Activated naive CD8-positive, alpha-beta T cell treated with anti-CD3 and anti-CD28 coated beads, Interleukin-2, amount 50 U/mL, for 24 hours (primary cell): ENCODE measurements around the gene FLNB.

Experiments used
- ATAC-seq: fragments of 150-1000 bp; cut with Tn5 transposase; one replicate; pipeline ENCODE4 v1.10.0; 2021
- DNase-seq: peaks from one replicate; pipeline ENCODE4 v3.0.0; 2021
- H3K27ac Mint-ChIP-seq: one replicate; pipeline ENCODE4 v1.8.0; 2021; ENCODE audit warnings: mild to moderate bottlenecking, mixed read lengths
- H3K27me3 Mint-ChIP-seq: one replicate; pipeline ENCODE4 v1.8.0; 2021; ENCODE audit warnings: mixed read lengths
- H3K36me3 Mint-ChIP-seq: one replicate; pipeline ENCODE4 v1.8.0; 2021; ENCODE audit warnings: low read depth, mixed read lengths
- H3K4me1 Mint-ChIP-seq: one replicate; pipeline ENCODE4 v1.8.0; 2021; ENCODE audit warnings: mixed read lengths
- H3K4me3 Mint-ChIP-seq: one replicate; pipeline ENCODE4 v1.8.0; 2021; ENCODE audit warnings: mild to moderate bottlenecking, moderate library complexity, mixed read lengths
- H3K9me3 Mint-ChIP-seq: one replicate; pipeline ENCODE4 v1.8.0; 2021; ENCODE audit warnings: mixed read lengths

The FLNB gene

DNA sequence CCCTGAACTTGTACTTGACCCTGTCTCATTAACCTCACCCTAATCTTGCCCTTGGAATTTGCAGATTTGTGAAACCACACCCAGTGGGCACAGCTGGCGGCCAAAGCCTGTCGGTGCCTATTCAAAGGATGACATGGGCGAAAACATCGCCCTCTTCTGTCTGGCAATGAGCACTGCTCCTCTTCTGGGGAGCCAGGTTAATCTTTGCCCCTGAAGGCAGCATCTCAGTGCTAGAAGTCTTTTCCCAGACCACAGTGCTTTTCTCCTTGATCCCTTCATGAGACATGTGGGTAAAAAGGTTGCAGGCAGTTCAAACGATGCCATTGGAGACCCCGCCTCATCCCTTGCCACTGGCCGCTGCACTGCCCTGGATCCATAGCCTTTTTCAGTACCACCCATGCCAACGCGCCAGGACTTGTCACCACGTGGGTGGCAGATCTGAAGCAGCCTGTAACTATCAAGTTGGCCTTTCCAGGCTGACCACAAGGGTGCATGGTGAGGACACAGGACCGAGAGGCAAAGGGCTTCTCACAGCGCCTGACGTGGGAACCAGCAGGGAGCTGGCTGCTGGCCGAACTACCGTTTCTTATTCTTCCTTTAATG, 209.1 kb downstream of the FLNB start:
- Mint-ChIP-seq H3K36me3 (no peaks in the 10 kb centered on the region), H3K27me3 (no peaks in the 10 kb centered on the region), H3K27ac (no peak overlapping the region), H3K9me3 (no peaks in the 10 kb centered on the region), H3K4me3 (peak overlapping the region; percentile 27), H3K4me1 (peaks cover 45% of the 10 kb centered on the region)
- peak; percentile 60 for DNase-seq
- ATAC-seq, result peak; percentile 25

DNA sequence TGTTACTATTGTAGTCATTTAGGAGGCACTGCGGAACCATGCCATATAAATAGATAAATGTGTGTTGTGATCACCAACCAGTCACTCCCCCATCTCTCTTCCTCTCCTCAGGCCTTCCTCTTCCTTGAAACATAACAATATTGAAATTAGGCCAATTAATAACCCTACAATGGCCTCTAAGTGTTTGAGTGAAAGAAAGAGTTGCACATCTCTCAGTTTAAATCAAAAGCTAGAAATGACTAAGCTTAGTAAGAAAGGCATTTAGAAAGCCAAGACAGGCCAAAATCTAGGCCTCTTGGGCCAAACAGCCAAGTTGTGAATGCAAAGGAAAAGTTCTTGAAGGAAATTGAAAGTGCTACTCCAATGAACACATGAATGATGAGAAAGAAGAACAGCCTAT, 210.7 kb downstream of the FLNB start:
- peak overlapping the region; percentile 30 for H3K27ac Mint-ChIP-seq
- DNase-seq (no peak), ATAC-seq (no peak)
- H3K36me3 Mint-ChIP-seq, result no peaks in the 10 kb centered on the region
- H3K27me3 Mint-ChIP-seq, result no peaks in the 10 kb centered on the region
- peaks cover 43% of the 10 kb centered on the region for H3K4me1 Mint-ChIP-seq
- H3K4me3 Mint-ChIP-seq, result no peak overlapping the region
- H3K9me3 Mint-ChIP-seq, result no peaks in the 10 kb centered on the region
